Activated T-helper 9 cell treated with anti-CD3 and anti-CD28 coated beads, Interleukin-2, amount 50 U/mL, for 16 hours (primary cell): ENCODE measurements around the gene APAF1.
"Not testable (repeated sequence)": the region's sequence is repeated elsewhere in the genome, so short reads cannot be mapped to it uniquely, and the experiment has no call there.

ENCODE experiments used
- DNase-seq: peaks from one replicate; pipeline ENCODE4 v3.0.0-alpha.2; 2020; ENCODE audit warnings: low read depth

APAF1 gene

GRCh38 chr12:98727196-98727595, 82.1 kb downstream of the APAF1 start:
- DNase-seq = no peak

GRCh38 chr12:98730412-98730811, 85.3 kb downstream of the APAF1 start:
- no peak for DNase-seq

- DNase-seq = no peak
These were observed 88.7 kb downstream of the APAF1 start for GRCh38 chr12:98733667-98734350.

- DNase-seq = no peak
These were observed 90.7 kb downstream of the APAF1 start for GRCh38 chr12:98735821-98736220.

GRCh38 chr12:98736352-98737321, 91.5 kb downstream of the APAF1 start:
- no peak for DNase-seq

- DNase-seq = no peak
These were observed 92.2 kb downstream of the APAF1 start for GRCh38 chr12:98737322-98737712.

GRCh38 chr12:98738002-98738401, 92.9 kb downstream of the APAF1 start:
- DNase-seq = no peak

GRCh38 chr12:98738539-98738938, 93.4 kb downstream of the APAF1 start:
- no peak for DNase-seq

GRCh38 chr12:98740751-98741150, 95.7 kb downstream of the APAF1 start:
- DNase-seq = no peak

- no peak for DNase-seq
These were observed 96.1 kb downstream of the APAF1 start for GRCh38 chr12:98741196-98741555.

- no peak for DNase-seq
These were observed 96.6 kb downstream of the APAF1 start for GRCh38 chr12:98741556-98742265.

GRCh38 chr12:98743362-98743953, 98.4 kb downstream of the APAF1 start:
- no peak for DNase-seq

GRCh38 chr12:98744680-98745079, 99.6 kb downstream of the APAF1 start:
- no peak for DNase-seq

- no peak for DNase-seq
These were observed 100.7 kb downstream of the APAF1 start for GRCh38 chr12:98745578-98746391.

- no peak for DNase-seq
These were observed 103.4 kb downstream of the APAF1 start for GRCh38 chr12:98748463-98748862.

- DNase-seq = no peak
These were observed 105.4 kb downstream of the APAF1 start for GRCh38 chr12:98750511-98750910.

- no peak for DNase-seq
These were observed 106.6 kb downstream of the APAF1 start for GRCh38 chr12:98751580-98752115.

- DNase-seq = no peak
These were observed 107.6 kb downstream of the APAF1 start for GRCh38 chr12:98752726-98753125.

GRCh38 chr12:98754095-98754494, 109.0 kb downstream of the APAF1 start:
- no peak for DNase-seq

GRCh38 chr12:98755855-98756254, 110.8 kb downstream of the APAF1 start:
- not testable (repeated sequence) for DNase-seq

- no peak for DNase-seq
These were observed 112.4 kb downstream of the APAF1 start for GRCh38 chr12:98757455-98757854.
